Measurements from ENCODE around the gene FARP2.

Gene FARP2

DNA sequence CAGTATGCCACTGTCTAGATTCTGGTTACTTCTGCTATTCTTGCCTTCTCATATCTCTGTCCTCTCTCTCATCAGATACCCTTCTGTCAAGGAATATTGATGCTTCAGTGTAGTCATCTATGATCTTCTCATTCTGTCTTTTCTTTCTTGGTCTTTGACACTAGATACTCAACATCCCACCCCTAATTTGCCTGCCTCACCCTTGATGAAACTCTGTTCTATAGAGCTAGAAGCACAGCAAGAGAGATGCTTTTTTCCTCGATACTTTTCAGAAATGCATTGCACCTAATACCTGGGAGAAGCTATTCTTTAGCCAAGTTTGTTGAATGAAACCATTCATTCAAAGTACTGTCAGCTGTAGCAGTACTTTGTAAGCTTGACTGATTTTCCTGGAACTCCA, 30.8 kb upstream of the FARP2 start:
- no peak for DNase-seq (ENCODE audit: low spot score)

DNA sequence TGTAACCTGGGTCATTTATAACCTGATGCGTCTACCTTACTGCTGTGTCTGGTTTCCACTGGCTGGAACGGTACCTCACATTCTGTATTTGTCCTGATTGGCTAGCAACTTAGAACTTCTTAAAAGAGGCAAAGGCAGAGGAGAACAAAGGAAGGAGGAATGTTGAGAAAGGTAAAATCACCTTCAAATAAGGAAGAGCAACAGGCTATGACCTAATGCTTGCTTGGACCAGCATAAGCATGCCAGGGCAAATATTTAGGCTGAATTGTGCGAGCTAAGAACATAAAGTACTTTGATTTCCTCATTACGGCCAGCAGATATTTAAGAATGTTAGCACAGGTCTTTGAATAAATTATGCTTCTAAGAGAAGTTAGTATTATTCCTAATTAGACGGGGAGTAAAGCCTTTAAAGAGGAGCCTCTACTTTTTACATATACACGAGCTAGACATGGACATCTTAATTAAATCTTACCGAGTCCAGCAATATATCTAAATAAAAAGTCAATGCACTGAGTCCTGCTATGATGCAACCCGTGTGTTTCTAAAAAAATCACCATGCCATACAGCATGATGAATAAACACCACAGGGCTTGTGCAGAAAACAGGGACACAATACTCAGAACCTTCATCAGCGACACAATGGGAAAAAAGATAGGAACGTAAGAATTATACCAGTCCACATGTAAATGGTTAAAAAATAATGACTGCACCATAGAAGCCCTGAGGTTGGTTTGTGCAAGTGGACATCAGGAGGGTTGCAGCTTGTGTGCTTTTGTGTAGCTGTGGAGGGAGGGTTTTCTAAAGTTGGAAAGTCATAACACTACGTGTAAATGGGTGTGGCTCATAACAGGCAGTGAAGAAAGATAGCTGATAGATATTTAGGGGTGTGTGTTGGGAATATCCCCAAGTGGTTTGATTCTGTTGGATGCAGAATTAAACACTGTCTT, 26.1 kb upstream of the FARP2 start:
- DNase-seq (ENCODE audit: low spot score) = no peak

DNA sequence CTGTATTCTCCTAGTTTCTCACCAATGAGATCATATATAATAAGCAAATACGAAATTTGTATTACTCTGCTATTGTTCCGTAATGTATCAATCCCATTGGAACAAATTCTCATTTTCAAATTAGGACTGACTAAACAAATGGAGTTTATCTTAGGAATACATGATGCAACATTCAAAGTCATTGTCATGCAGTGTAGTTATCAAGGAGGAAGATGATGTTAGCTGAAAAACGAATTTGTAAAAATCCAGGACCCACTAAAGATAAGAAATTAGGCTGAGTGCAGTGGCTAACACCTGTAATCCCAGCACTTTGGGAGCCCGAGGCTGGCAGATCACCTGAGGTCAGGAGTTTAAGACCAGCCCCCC, 25.5 kb upstream of the FARP2 start:
- no peak for DNase-seq (ENCODE audit: low spot score)

DNA sequence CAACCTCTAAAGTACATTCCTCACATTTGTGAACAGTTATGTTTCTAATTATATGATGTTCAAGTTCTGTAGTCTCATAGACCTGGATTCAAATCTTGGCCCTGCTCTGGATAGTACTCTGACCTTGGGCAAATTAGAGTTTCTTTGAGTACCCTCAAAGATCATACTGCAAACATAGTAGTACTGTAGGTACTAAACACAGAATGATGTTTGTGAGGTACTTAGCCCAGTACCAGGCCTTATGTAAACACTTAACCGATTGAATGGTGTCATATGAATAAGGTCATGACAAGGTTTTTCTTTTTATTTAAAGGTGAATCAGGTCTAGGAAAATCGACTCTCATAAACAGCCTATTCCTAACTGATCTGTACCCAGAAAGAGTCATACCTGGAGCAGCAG, 21.3 kb upstream of the FARP2 start:
- no peak for DNase-seq (ENCODE audit: low spot score)

DNA sequence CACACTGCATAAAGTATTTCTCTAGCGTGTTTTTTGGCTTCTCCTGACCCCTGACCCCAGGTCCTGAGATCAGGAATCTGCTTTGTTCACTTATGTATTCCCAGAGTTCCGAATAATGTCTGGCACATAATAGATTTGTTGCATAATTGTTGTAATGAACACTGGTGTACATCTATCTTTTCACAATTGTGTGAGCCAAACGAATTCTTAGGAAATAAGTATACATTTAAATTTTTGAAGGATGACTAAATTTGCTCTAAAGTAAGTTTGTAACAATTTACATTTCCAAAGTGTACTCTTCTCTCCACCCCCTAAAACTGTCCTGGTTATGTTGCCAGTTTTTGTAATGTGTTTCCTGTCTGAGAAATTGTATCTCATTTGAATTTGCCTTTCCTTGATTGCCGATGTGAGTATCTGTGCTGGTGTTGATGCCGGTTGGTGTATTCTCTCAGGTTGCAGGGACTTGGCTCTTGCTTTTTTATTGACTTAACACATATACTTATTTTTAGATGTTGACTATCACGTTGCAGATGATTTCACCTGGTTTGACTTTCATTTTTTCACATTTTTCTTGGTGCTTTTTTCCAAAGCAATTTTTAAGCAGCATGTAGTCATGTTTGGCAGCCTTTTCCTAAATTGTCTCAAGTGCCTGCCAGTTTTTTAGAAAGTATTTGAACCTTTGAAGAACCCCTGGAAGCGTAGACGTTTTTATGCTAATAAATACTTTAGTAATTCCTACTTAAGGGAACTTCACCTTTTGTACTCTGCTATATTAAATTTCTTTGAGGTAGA, 16.1 kb upstream of the FARP2 start:
- no peak for DNase-seq (ENCODE audit: low spot score)

DNA sequence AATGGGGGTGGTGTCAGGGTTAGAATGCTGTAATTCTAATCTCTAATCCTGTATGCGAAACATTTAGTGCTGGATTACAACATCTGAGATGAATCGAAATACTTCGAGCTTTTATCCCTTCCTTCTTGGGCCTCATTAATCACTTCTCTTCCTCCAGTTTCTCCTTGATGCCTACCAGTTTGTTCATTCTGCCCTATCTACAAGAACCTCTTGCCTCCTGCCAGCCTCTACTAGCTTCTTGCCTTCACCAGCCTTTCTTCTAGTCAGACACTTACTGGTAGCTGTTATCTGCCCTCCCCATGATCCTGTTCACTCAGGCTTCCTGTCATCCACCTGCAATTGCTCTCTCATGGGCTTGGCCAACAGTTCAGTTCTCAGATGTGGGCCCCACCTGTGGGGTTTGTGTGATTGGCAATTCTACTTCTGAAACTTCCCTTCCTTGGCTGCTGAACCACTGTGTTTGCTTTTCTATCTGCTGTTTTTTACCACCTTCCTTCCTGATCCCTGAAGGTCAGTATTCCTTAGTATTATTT, 15.4 kb upstream of the FARP2 start:
- DNase-seq (ENCODE audit: low spot score) = no peak

DNA sequence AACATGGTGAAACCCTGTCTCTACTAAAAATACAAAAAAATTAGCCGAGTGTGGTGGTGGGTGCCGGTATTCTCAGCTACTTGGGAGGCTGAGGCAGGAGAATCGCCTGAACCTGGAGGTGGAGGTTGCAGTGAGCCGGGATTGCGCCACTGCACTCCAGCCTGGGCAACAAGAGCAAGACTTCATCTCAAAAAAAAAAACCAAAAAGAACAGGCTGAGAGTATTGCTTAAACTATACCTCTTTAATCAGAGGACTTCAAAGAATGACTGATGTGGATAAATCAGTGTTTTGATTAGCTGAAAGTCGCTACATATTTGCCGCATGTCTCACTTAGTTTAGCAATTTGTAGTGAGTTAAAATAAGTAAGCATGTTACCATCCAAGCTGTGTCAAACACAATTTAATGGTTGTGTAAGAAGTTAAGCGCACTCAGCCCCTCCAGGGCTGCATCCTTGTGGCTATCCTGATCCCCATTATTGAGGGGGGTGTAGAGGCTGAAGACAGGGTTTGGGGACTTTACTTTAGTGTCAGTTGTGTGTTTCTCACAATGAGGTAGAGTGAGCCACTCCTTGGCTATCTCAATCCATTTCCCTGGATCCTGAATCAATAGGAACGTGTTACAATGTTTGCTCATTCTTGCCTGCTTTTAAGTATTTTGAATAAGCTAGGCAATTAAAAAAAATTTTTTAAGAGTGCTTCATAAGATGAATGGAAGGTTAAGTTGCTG, 11.0 kb upstream of the FARP2 start:
- DNase-seq (ENCODE audit: low spot score) = no peak

DNA sequence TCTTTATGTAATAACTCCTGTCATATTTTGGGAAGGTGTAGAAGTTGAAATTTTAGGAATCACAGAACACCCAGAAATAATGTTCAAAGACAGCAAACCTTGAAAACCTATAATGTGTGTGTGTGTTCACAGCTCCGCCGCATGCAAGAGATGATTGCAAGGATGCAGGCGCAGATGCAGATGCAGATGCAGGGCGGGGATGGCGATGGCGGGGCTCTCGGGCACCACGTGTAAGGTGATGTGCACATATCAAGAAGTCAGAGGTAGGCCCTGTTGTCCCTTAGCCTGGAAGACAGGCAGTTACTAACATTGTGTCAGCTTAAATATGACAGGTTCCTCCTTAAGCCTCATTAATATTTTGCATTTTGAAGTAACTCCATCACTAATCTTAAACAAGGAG, 6.1 kb upstream of the FARP2 start:
- DNase-seq (ENCODE audit: low spot score) = no peak

DNA sequence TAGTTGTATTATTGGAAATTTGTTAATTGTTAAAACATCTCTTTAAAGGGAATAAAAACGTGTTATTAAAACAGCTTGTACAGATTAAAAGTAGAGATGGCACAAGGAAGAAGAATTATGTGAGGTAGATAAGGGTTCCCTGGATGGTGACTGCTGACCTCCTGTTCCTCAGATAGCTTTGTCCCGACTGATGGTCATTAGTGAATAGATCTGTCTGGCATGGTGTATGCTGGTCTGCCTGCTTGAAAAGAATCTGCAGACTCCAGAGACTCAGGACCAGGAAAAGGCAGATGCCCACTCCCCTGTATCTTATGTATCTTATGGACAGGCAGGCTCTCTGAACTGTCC, 5.6 kb upstream of the FARP2 start:
- DNase-seq (ENCODE audit: low spot score) = no peak

DNA sequence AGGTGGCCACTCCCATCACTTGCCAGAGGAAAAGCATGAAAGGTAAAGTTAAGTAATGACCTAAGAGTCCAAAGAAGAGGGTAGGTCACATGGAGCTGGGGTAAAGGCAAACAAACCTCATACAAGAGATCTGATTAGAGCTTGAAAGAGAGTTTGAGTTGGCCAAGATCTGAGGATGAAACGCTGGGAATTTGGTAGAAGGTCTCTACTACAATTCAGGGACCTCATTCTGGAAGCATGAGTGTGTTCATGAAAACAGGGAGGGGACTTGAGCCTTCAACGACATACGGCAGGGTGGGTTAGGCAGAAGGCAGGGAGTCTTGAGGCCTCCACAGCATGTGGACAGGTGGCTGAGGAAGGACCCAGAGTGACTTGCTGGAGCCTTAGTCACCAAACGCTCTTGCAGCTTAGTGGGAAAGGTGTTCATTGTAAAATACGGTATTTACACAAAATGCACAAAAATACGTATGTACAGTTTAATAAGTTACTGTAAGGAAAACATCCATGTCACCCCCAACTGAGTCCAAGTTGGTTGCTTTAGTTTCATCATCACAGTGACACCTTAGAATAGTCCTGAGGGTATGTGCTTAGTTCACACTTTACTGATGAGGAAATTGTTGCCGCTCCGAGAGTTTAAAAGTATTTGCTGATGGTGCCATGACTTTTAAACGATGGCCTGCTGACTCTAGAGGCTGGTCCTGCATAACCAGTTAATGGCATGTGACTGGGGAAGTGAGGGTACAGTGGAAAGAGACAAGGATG, 5.0 kb upstream of the FARP2 start:
- DNase-seq (ENCODE audit: low spot score) = no peak

DNA sequence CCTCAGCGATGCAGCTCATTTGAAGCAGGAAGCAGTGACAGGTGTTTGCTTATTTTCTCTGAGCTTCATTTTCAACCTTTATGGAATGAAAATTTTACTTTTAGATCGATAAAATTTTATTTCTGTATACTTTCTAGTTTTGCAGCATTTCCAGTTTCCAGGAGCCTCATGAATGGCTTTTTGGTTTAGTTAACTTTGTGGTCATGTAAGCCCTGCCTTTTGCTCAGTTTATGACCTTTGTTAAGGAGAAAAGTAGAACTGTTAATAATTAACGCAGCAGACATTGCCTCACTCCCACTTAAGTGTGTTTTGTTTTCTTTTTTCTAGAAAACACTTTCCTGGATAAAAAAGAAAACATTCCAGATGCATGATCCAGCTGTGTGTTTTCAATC, 4.4 kb upstream of the FARP2 start:
- no peak for DNase-seq (ENCODE audit: low spot score)

DNA sequence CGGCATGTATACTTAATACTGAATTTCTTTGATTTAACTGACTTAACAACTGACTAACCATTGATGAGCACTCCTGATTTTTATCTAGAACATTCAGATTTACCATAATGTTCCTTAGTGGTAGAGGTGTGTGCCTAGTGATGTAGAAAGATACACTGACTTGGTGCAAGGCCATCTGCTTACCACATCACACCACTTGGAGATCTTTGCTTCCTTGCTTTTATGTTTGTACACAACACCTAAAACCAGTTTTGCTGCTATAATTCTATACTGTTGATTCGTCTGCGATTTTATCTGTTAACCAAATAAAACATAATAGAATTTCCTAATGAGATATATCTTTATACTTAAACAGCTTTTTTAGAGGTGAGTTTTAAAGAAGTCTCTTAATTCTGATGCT, 3.9 kb upstream of the FARP2 start:
- no peak for DNase-seq (ENCODE audit: low spot score)

DNA sequence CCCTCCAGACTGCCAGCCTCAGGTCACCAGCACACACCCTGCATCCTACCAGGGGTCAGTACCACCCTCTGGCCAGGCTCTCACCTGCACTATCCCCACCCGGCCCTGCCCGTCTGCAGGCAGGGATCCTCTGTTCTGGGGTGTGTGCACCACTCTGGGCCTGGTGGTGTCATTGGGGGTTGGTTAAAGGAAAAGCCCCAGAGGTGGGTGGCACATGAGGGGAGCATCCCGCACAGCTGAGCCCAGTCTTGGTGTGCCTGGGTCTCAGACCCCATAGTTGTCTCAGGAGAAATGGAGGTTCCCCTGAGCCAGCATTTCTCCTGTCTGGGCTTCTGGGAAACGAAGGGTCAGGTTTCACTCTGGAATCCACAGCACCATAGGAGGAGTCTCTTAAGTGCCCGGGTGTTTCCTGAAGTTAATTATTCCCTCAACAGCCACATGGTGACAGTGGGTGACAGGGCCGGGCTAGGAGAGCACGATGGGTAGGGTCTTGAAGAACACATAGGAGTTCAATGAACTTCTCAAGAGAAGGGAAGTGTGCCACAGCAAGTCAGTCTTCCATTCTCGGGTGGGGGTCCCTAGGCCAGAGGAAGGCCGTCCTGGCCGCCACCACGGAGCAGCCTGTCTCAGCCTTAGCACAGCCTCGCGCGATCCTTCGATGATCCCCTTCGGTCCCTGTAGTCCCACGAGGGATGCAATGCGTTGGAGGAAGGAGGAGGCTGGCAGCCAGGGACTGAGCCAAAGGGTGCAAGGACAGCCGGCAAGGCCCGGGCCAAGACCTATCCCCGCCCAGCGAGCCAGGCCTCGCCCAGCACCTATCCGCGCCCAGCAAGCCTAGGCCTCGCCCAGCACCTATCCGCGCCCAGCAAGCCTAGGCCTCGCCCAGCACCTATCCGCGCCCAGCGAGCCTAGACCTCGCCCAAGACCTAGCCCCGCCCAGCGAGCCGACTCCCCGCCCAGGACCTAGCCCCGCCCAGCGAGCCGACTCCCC, 1.1 kb upstream of the FARP2 start:
- DNase-seq (ENCODE audit: low spot score) = no peak

DNA sequence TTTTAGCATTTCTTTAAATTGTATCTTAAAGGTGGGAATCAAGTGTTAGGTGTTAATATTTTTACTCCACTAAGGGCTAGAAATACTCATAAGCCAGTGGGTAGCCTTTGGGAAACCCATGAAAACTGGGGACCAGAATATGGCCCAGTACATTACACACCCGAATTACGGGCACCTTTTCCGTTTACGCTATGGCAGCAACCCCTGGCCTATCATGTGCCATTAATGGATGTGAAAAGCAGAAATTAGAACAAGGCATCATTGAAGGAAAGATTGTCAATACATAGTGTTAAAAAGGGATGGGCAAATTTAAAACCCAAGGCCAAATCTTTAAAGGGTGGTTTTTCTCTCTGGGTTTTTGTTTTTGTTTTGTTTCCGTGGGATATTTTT, 781 bp downstream of the FARP2 start:
- DNase-seq (ENCODE audit: low spot score) = no peak

DNA sequence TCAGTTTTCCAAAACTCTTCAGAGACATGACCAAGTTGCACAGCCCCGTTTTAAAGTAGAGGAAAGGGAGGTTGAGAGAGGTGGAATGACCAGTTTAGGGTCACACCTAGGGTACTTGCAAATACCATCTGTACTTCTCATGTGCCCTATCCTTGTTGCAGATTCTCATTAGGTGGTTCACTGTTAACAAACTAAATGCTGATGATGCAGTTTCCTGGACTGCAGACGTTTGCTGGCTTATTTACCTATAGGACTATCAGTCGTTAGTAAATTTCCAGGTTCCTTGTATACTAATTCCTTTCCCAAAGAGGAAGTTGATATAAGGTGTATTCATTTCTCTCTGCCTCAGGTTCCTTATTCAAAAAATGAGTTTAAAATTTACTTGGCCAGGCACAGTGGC, 1.4 kb downstream of the FARP2 start:
- DNase-seq (ENCODE audit: low spot score) = no peak

DNA sequence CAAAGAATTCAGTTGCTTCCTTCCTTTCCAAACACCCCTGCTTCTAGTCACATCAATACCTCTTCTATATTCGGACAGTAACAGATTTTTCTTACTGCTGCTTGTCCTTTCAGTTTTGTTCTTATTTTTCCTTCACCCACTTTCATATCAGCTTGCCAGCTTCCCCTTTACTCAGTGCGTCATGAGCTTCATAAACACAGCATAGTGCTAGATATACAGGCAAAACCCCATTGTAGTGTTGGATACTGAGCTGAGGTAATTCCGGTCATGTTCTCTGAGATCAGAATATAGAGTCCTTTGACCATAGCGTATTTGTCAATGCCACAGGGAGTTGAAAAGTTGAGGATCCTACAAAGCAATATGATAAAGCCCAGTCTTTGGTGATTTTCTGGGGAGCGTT, 2.4 kb downstream of the FARP2 start:
- DNase-seq (ENCODE audit: low spot score) = peak; percentile 79

DNA sequence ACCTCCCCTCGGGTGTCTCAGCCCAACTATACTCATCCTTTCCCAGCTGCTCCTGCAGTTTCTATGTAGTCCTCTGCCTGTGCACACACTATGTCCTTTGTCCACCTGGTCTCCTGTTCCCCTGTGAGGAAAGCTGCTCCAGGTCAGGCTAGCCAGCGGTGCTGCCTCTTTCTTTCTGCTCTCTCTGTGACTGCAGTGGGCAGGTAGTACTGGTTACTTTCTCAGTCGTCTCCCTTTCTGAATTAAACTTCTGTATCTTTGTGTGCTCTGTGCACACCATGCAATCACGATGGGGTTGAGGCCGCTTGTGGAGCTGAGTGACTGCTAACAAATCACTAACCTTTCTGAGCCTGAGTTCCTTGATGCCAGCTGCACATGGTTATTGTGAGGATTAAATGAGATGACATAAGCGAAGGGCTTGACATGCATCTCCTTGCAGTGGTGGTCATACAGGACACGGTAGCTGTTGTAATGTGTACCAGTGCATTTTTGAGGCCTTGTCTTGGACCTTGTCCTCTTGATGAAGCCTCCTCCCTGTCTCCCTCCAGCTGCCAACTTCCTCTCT, 3.5 kb downstream of the FARP2 start:
- DNase-seq (ENCODE audit: low spot score) = no peak

DNA sequence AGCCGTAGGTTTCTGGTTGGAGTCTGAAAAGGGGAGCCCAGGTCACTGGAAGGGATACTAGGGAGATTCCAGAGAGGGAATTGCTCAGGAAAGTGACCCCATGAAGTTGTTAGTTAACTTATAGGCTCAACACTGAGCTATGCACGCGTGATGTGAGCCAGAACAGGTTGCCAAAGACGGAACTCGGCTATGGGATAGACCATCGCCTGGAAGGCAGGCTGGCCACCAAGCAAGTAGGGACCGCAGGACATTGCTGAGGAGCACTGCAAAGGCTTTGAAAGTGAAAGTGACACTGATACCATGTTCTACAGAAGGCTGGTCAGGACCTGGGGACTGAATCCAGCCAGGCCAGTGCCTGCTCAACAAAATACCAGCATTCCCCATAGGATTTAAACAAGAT, 7.3 kb downstream of the FARP2 start:
- no peak for DNase-seq (ENCODE audit: low spot score)

DNA sequence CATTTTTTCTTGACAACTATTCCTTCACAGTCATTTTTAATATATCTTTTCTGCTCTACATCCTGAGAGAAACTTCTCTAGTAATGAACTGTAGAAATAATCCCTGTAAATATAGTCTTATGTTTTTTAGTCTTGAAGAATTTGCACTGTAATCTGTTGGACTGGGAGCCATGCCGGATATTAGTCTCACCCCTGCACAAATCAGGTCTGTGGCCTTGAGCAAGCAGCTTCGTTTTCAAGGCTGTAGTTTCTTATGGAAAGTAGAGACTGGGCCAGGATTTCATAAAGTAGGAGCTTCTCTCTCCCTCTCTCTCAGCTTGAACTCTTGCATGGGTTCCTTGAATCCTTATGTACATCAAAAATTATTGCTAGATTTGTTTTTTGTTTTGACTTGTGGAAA, 8.7 kb downstream of the FARP2 start:
- no peak for DNase-seq (ENCODE audit: low spot score)

DNA sequence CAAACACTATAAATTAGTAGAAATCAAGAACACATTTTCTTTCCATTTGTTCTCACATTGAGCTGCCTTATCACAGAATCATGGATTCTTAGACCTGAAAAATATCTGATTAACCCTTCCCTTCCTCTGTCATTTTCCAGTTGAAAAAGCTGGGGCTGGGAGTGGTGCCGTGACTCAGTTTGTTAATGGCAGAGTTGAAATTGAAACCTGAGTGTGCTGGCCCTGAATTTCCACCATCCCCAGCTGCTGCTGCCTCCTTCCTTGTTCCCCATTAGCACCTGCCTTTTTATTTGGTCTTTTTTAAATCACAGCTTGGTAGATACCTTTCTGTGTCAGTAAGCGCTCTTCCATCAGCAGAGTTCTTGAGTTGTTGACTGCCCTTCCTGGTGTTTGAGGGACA, 10.6 kb downstream of the FARP2 start:
- no peak for DNase-seq (ENCODE audit: low spot score)

Data from pons (tissue), 1 donor.